GM18868 (cell line): ENCODE measurements around the gene PPIL6.
"Not testable (repeated sequence)": the region's sequence is repeated elsewhere in the genome, so short reads cannot be mapped to it uniquely, and the experiment has no call there.

Experiments
- ATAC-seq: cut with Tn5 transposase; IDR thresholded peaks from one replicate; pipeline ENCODE4 v1.9.1; 2021; ENCODE audit warnings: mild to moderate bottlenecking, moderate library complexity; ENCODE audit not compliant: unreplicated experiment

The PPIL6 gene

GRCh38 chr6:109369728-109370127, 70.7 kb downstream of the PPIL6 start:
- no peak for ATAC-seq

DNA sequence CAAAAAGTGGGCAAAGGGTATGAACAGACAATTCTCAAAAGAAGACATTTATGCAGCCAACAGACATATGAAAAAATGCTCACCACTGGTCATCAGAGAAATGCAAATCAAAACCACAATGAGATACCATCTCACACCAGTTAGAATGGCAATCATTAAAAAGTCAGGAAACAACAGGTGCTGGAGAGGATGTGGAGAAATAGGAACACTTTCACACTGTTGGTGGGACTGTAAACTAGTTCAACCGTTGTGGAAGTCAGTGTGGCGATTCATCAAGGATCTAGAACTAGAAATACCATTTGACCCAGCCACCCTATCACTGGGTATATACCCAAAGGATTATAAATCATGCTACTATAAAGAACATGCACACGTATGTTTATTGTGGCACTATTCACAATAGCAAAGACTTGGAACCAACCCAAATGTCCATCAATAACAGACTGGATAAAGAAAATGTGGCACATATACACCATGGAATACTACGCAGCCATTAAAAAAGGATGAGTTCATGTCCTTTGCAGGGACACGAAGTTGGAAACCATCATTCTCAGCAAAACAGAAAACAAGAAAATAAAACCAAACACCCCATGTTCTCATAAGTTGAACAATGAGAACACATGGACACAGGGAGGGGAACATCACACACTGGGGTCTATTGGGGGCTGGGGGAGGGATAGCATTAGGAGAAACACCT, 75.9 kb downstream of the PPIL6 start:
- not testable (repeated sequence) for ATAC-seq

- ATAC-seq = no peak
Measured at GRCh38 chr6:109363753-109364152, 76.7 kb downstream of the PPIL6 start.

DNA sequence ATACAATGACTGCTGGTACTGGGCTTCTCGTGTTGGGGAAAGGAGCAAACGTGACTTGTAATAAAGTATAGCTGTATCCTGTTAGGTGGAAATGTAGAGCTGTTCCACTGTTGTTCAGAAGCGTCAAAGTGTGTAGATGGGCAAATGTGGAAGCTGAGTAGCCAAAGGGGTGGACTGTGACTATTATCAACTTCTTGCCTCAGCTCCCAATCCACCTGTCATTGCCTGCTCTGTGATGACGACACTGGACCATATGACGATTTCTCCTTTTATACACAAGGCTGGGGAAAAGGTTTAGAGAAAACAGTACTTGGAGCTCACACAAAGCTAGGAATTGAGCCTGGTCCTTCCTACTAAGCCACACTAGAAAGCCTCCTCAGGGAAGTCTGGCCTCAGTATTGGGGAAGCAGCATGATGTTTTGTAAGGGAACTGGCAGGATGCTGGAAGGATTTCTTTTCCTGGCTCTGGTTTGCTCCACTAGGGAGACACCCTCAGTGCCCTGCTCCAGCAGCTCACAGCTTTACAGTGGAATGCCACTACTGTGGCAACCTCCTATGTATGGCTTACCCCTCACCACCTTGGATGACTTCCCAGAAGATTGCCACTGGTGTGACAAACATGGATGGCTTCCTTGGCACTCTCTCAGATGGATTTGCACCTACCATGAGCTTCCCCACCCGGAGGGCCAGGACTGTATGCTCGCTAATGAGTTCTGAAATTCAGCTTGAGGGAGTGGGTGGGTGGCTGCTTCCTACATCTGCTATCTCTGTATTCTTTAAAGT, 78.1 kb downstream of the PPIL6 start:
- no peak for ATAC-seq

DNA sequence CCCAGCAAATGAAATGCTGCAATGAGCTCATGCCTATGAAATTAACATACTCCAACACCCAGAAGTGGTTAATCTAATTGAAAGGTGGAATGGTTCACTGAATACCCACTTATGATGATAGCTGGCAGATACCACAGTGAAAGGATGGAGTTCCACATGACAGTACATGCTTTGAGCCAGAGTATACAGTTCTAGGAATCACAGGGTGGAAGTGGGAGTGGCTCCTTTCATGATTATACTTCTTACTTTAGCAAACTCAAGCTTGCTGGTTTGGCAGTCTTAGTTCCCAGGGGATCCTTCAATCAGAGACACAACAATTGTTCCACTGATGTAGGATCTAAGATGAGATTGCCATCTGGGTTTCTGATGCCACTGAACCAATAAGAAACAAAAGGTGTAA, 79.6 kb downstream of the PPIL6 start:
- ATAC-seq = no peak

GRCh38 chr6:109360281-109360680, 80.1 kb downstream of the PPIL6 start:
- ATAC-seq = no peak

- no peak for ATAC-seq
Measured at GRCh38 chr6:109359248-109359647, 81.2 kb downstream of the PPIL6 start.

DNA sequence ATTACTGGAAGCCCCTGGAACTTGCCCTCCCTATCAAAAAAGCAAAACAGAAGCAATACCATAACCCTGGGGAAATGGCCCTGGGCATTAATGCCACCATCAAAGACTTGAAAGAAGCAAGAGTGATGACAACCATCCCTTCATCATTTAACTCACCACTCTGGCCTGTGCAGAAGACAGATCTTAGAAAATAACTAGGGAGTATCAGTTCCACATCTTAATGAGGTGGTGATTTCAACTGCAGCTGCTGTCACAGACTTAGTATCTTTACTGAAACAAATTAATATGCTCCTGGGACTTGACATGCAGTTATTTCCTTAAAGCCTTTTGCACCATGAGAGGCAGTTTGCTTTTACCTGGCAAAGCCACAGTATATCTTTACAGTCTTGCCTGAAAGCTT, 82.2 kb downstream of the PPIL6 start:
- ATAC-seq = no peak

DNA sequence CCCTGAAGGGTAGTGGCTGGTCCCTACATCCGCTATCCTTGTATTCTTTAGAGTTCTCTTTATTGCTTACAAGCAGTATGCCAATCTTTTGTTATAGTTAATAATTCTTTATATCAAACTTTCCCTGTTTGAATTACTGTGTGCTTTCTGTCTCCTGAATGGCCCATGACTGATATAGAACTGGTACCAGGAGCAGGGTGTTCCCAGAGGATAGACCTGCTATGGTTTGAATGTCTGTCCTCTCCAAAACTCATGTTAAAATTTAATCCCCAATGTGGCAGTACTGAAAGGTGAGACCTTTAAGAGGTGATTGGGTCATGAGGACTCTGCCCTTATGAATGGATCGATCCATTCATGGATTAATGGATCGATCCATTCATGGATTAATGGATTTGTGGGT, 84.2 kb downstream of the PPIL6 start:
- no peak for ATAC-seq

- no peak for ATAC-seq
Measured at GRCh38 chr6:109351231-109352130, 88.9 kb downstream of the PPIL6 start.

DNA sequence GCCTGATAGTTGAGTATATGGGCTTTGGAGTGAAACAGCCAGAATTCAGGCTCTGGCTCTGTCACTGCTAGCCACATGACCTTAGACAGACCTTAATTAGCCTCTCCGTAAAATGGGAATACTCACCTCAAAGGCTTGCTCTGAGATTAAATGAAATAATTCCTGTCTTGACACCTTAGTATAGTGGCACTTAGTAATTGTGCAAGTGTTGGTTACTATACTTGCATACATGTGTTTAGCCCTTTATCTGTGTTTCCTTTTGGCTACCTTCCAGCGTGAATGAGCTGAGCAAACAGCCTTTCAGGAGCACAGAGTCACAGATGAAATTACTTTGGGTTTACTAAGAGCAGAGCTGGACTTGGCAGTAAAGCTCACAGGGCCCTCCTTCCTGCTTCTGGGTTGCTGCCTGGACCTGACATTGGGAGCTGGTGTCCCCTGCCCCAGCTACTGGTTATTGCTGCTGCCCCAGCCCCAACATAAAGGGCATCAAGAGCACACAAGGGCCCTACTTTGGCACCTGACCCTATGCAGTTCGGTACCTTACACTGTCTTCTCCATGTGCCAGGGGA, 90.9 kb downstream of the PPIL6 start:
- no peak for ATAC-seq

DNA sequence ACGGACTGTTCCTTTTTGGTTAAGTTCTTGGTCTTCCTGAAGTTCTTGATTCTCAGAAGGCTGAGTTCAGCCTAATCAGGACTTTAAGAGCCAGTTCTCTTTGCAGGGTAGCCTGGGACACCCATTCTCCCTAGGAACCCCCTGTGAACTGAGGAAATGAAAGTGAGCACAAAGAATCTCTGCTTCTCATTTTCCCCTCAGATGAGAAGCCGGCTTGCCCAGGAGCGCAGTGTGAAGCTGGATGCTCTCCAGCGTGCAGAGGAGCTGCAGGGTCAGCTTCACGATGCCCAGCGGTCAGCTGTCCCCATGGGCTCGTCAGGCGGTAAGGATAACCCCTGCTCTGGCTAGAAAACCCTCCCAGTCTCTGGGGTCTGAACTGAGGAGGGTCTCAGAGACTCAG, 92.2 kb downstream of the PPIL6 start:
- no peak for ATAC-seq

- no peak for ATAC-seq
Measured at GRCh38 chr6:109347779-109348178, 92.6 kb downstream of the PPIL6 start.

DNA sequence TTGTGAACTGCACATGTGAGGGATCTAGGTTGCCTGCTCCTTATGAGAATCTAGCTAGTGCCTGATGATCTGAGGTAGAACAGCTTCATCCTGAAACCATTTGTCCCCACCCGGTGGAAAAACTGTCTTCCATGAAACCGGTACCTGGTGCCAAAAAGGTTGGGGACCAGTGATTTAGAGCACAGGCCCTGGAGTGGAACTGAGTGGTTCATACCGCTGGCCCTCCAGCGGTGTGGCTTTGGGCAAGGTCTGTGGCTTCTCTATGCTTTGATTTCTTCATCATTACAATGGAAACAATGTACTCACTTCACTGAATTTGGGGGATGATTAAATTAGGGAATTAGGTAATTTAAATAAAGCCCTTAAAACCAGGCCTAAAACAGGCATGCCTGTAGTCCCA, 94.4 kb downstream of the PPIL6 start:
- ATAC-seq = no peak

GRCh38 chr6:109344226-109344625, 96.2 kb downstream of the PPIL6 start:
- no peak for ATAC-seq

- no peak for ATAC-seq
Measured at GRCh38 chr6:109343518-109343917, 96.9 kb downstream of the PPIL6 start.

GRCh38 chr6:109342911-109343310, 97.5 kb downstream of the PPIL6 start:
- no peak for ATAC-seq

- ATAC-seq = no peak
Measured at GRCh38 chr6:109342506-109342905, 97.9 kb downstream of the PPIL6 start.

GRCh38 chr6:109340811-109341210, 99.6 kb downstream of the PPIL6 start:
- ATAC-seq = no peak
